ENCODE results near the gene KCNJ13. TPM values are rescaled to one million over a fixed set of nuclear protein-coding genes. Genes with fewer than 3 reads are reported as not detected.

The KCNJ13 gene
- total RNA-seq, 2 experiments from 2014 or later = not detected

DNA sequence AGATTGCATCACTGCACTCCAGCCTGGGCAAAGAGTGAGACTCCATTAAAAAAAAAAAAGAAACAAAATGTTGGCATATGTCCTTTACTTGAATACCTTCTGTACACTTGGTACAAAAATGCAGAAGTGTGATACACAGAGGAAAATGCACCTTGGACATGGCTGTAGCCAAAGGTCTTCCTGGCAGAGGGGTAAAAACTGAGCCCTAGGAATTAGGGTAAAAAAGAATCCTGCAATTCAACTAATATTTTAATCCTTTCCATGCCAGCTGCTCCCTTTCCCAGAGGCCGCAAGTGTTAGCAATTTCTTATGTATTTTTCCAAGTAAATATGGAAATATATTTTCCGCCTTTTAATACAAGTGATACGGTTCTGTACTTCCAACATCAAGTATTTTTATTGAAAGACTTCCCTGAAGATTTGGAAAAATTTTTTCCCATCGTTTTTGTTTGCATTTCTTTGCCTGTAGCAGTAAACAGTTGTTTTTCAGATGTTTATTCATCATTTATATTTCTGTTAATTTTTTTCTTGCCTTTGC lies 26.2 kb downstream of the KCNJ13 start:
- no peak overlapping the region for H2AFZ ChIP-seq (ENCODE audit: low read length)
- no peak for DNase-seq (ENCODE audit: low spot score)
- H3K9me2 ChIP-seq (ENCODE audit: insufficient read depth, low read length) = no peaks in the 10 kb centered on the region
- TF ChIP-seq EZH2phosphoT487 (IDR thresholded peaks at IDR 0.05; ENCODE audit: borderline replicate concordance, low read depth, low read length) = no peak
- TF ChIP-seq, protein P1, sequence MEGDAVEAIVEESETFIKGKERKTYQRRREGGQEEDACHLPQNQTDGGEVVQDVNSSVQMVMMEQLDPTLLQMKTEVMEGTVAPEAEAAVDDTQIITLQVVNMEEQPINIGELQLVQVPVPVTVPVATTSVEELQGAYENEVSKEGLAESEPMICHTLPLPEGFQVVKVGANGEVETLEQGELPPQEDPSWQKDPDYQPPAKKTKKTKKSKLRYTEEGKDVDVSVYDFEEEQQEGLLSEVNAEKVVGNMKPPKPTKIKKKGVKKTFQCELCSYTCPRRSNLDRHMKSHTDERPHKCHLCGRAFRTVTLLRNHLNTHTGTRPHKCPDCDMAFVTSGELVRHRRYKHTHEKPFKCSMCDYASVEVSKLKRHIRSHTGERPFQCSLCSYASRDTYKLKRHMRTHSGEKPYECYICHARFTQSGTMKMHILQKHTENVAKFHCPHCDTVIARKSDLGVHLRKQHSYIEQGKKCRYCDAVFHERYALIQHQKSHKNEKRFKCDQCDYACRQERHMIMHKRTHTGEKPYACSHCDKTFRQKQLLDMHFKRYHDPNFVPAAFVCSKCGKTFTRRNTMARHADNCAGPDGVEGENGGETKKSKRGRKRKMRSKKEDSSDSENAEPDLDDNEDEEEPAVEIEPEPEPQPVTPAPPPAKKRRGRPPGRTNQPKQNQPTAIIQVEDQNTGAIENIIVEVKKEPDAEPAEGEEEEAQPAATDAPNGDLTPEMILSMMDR (conservative IDR thresholded peaks at IDR 0.05; ENCODE audit: low read length) = no peak
- no peak overlapping the region for H3K4me2 ChIP-seq (ENCODE audit: low read length)
- no peaks in the 10 kb centered on the region for H3K79me2 ChIP-seq (ENCODE audit: insufficient read depth, low read depth, low read length)
- no peak overlapping the region for H3K4me3 ChIP-seq (ENCODE audit: low read depth, low read length, poor library complexity, severe bottlenecking)
- intact Hi-C loops (cut with micrococcal nuclease; ENCODE audit: unreplicated experiment) = no loop called here
- ChIA-PET POLR2A (interaction anchor here (0.9 to 1.0 kb wide), 3 partner anchors 14 to 22 kb away, joined by 3 read pairs; no protein-coding TSS in a partner anchor), CTCF (ENCODE audit: unreplicated experiment) (no interaction called here)
- no TSS peak for BruUV-seq (replicated peaks)
- H3K4me1 ChIP-seq (ENCODE audit: insufficient read depth, low read length, poor library complexity, severe bottlenecking) = no peaks in the 10 kb centered on the region
- H3K36me3 ChIP-seq (ENCODE audit: insufficient read depth, low read length) = peaks cover 51% of the 10 kb centered on the region
- no peaks in the 10 kb centered on the region for H3K9me3 ChIP-seq (ENCODE audit: low read length)
- H4K20me1 ChIP-seq (ENCODE audit: insufficient read depth, low read length) = no peaks in the 10 kb centered on the region
- no peak overlapping the region for H3K27ac ChIP-seq (ENCODE audit: low read depth, low read length, poor library complexity, severe bottlenecking)

DNA sequence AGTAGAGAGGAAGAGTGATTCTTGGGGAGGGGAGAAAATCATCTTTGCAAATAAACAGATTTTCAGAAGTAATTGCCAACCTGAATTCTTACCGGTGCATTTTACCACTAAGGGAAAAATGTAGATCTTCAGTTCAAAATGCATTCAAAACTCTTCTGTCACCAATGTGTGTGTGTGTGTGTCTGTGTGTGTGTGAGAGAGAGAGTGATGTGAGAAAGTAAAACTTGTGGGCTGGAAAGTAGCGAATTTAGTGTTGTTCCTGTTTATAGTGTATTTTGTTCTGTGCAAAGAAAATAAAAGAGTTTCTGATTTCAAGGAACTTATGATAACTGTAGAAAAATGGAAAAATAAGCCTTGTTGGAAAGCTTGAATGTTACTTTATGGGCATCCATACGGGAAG lies 27.0 kb downstream of the KCNJ13 start:
- Histone ChIP-seq H3K27ac (ENCODE audit: low read depth, low read length, poor library complexity, severe bottlenecking) (no peak overlapping the region), H3K4me2 (ENCODE audit: low read length) (no peak overlapping the region), H3K4me3 (ENCODE audit: low read depth, low read length, poor library complexity, severe bottlenecking) (no peak overlapping the region), H3K9me3 (ENCODE audit: low read length) (no peaks in the 10 kb centered on the region), H3K9me2 (ENCODE audit: insufficient read depth, low read length) (no peaks in the 10 kb centered on the region), H4K20me1 (ENCODE audit: insufficient read depth, low read length) (no peaks in the 10 kb centered on the region), H3K79me2 (ENCODE audit: insufficient read depth, low read depth, low read length) (no peaks in the 10 kb centered on the region), H3K36me3 (ENCODE audit: insufficient read depth, low read length) (peaks cover 46% of the 10 kb centered on the region), H2AFZ (ENCODE audit: low read length) (no peak overlapping the region), H3K4me1 (ENCODE audit: insufficient read depth, low read length, poor library complexity, severe bottlenecking) (no peaks in the 10 kb centered on the region)
- CTCF ChIA-PET (ENCODE audit: unreplicated experiment) = no interaction called here
- POLR2A ChIA-PET = interaction anchor here (1.0 kb wide), 2 partner anchors 20 to 23 kb away, joined by 3 read pairs; no protein-coding TSS in a partner anchor
- intact Hi-C loops (cut with micrococcal nuclease; ENCODE audit: unreplicated experiment) = no loop called here
- no peak for DNase-seq (ENCODE audit: low spot score)
- no peak for TF ChIP-seq EZH2phosphoT487 (IDR thresholded peaks at IDR 0.05; ENCODE audit: borderline replicate concordance, low read depth, low read length)
- TF ChIP-seq, protein P1 (conservative IDR thresholded peaks at IDR 0.05; ENCODE audit: low read length) = no peak
- BruUV-seq (replicated peaks) = no TSS peak

DNA sequence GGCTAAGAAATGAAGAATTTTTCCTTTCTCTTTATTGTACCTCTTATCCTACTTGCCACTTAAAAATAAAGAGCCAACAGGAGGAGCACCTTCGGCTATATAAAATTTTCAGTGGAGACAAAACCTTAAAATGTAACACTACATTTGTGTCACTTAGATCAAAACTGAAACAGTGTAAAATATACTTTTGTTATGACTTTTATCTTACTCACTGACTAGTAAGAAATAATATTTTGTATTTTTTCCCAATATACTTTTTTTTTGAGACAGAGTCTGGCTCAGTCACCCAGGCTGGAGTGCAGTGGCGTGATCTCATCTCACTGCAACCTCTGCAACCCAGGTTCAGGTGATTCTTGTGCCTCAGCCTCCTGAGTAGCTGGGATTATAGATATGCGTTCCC lies 28.3 kb downstream of the KCNJ13 start:
- H4K20me1 ChIP-seq (ENCODE audit: insufficient read depth, low read length) = no peaks in the 10 kb centered on the region
- no peaks in the 10 kb centered on the region for H3K9me2 ChIP-seq (ENCODE audit: insufficient read depth, low read length)
- H2AFZ ChIP-seq (ENCODE audit: low read length) = no peak overlapping the region
- no peak overlapping the region for H3K4me3 ChIP-seq (ENCODE audit: low read depth, low read length, poor library complexity, severe bottlenecking)
- H3K27ac ChIP-seq (ENCODE audit: low read depth, low read length, poor library complexity, severe bottlenecking) = no peak overlapping the region
- intact Hi-C loops (cut with micrococcal nuclease; ENCODE audit: unreplicated experiment) = no loop called here
- no peak for DNase-seq (ENCODE audit: low spot score)
- no TSS peak for BruUV-seq (replicated peaks)
- peaks cover 44% of the 10 kb centered on the region for H3K36me3 ChIP-seq (ENCODE audit: insufficient read depth, low read length)
- H3K4me2 ChIP-seq (ENCODE audit: low read length) = no peak overlapping the region
- no peaks in the 10 kb centered on the region for H3K4me1 ChIP-seq (ENCODE audit: insufficient read depth, low read length, poor library complexity, severe bottlenecking)
- H3K9me3 ChIP-seq (ENCODE audit: low read length) = no peaks in the 10 kb centered on the region
- H3K79me2 ChIP-seq (ENCODE audit: insufficient read depth, low read depth, low read length) = no peaks in the 10 kb centered on the region
- POLR2A ChIA-PET = no interaction called here
- TF ChIP-seq, protein P1 (conservative IDR thresholded peaks at IDR 0.05; ENCODE audit: low read length) = no peak
- TF ChIP-seq EZH2phosphoT487 (IDR thresholded peaks at IDR 0.05; ENCODE audit: borderline replicate concordance, low read depth, low read length) = no peak
- CTCF ChIA-PET (ENCODE audit: unreplicated experiment) = no interaction called here
